SH-SY5Y (cell line): ENCODE data around the gene IL20RB.

ENCODE experiments used
- GATA2 ChIP-seq: IDR thresholded peaks from 2 replicates; pipeline ENCODE4 v1.6.1; 2011; ENCODE audit warnings: mild to moderate bottlenecking, low read depth, low read length
- GATA3 ChIP-seq: IDR thresholded peaks from 2 replicates; pipeline ENCODE4 v1.6.1; 2011; ENCODE audit warnings: low read depth, mild to moderate bottlenecking, low read length, moderate library complexity

DNA sequence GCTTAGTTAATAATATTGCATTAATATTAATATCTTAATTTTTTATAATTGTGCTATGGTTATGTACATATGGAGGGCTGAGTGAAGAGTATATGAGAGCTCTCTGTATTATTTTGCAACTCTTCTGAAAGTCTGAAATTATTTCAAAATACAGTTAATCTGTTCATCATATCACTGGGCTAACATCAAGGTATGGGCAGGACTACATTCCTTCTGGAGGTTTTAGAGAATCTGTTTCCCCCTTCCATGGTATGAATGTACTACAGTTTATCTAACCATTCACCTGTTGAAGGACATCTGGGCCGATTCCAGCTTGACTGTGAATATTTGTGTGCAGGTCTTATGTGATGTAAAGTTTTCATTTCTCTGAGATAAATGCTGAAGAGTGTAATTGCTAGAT is 5.1 kb downstream of the IL20RB start:
- TF ChIP-seq GATA2: no peak
- TF ChIP-seq GATA3: no peak
